ENCODE results near the gene HSPG2.

Gene HSPG2

DNA sequence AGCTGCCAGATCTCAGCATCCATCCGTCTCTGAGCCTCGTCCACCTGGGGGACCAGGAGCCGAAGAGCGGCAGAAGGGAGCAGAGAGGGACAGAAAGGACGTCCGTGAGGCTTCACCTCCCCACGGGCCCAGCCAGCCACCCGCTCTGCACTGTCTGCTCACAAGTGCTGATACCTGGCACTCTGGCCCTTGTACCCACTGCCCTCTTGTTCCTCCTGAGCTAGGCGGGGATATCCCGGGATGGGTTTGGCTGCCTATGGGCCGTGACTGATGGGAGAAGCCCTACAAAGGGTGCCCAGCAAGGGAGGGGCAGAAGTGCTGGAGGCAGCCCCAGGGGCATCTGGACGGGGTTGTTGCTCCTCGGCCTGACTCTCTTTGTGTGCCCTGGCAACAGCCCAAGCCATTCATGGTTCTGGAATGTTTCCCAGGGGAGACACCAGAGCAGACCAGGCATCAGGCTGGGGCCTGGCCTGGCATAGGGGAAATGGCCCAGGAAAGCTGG lies 67.4 kb downstream of the HSPG2 start:
- in situ Hi-C loops (cut with MboI; ENCODE audit: low sequenced_read_pairs, unreplicated experiment): no loop called here
- no peak for TF ChIP-seq CTCF (IDR thresholded peaks at IDR 0.05; ENCODE audit: borderline replicate concordance, control extremely low read depth, extremely low read depth, insufficient read depth, missing control alignments)
- DNase-seq (ENCODE audit: low spot score): no peak

GRCh38 chr1:21868941-21869454 lies 68.1 kb downstream of the HSPG2 start:
- no peak for TF ChIP-seq CTCF (IDR thresholded peaks at IDR 0.05; ENCODE audit: borderline replicate concordance, control extremely low read depth, extremely low read depth, insufficient read depth, missing control alignments)
- in situ Hi-C loops (cut with MboI; ENCODE audit: low sequenced_read_pairs, unreplicated experiment): no loop called here
- no peak for DNase-seq (ENCODE audit: low spot score)

DNA sequence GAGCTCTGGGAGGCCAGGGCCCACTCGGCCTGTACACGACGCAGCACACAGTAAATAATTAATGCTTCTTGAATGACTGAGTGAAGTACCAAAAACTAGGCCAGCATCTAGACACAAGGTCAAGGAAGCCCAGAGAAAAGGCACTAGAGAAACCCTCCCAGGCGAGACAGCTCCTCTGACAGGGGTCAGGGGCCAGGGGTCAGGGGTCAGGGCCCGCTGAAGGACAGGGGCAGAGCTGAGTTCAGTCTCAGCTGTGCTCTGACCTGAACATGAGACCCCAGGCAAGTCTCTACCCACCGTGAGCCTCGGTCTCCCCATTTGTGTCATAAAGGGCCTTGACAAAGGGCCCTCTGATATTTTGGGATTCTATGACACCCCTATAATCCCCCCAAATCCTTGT lies 68.6 kb downstream of the HSPG2 start:
- in situ Hi-C loops (cut with MboI; ENCODE audit: low sequenced_read_pairs, unreplicated experiment): no loop called here
- TF ChIP-seq CTCF (IDR thresholded peaks at IDR 0.05; ENCODE audit: borderline replicate concordance, control extremely low read depth, extremely low read depth, insufficient read depth, missing control alignments): no peak
- no peak for DNase-seq (ENCODE audit: low spot score)

GRCh38 chr1:21867451-21867996 lies 69.6 kb downstream of the HSPG2 start:
- no peak for DNase-seq (ENCODE audit: low spot score)
- in situ Hi-C loops (cut with MboI; ENCODE audit: low sequenced_read_pairs, unreplicated experiment): no loop called here

DNA sequence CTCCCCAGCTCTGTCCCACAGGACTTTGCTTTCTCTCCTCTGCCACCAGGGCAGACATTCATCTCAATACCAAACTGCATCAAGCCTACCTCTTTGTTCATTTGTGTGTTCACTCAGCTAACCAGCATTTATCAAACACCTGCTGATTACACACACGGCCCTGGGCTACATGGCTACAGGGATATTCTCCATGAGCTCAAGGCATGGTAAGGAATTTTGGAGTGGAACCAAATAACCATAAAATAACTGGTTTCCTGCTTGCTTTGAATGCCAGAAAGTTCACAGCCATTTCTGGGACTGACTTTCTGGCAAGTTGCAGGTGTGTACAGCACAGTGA lies 70.4 kb downstream of the HSPG2 start:
- in situ Hi-C loops (cut with MboI; ENCODE audit: low sequenced_read_pairs, unreplicated experiment): no loop called here
- TF ChIP-seq CTCF (IDR thresholded peaks at IDR 0.05; ENCODE audit: borderline replicate concordance, control extremely low read depth, extremely low read depth, insufficient read depth, missing control alignments): no peak
- no peak for DNase-seq (ENCODE audit: low spot score)

More at GRCh38 chr1:21867451-21867996, 69.6 kb downstream of the HSPG2 start:
- no peak for TF ChIP-seq CTCF (IDR thresholded peaks at IDR 0.05; ENCODE audit: borderline replicate concordance, control extremely low read depth, extremely low read depth, insufficient read depth, missing control alignments)

GRCh38 chr1:21865943-21866706 lies 71.0 kb downstream of the HSPG2 start:
- peak; percentile 81 for DNase-seq (ENCODE audit: low spot score)
- in situ Hi-C loops (cut with MboI; ENCODE audit: low sequenced_read_pairs, unreplicated experiment): no loop called here
- TF ChIP-seq CTCF (IDR thresholded peaks at IDR 0.05; ENCODE audit: borderline replicate concordance, control extremely low read depth, extremely low read depth, insufficient read depth, missing control alignments): no peak
